Natural killer cell (primary cell): ENCODE measurements around the gene POLR3F. TPM values are rescaled to one million over a fixed set of nuclear protein-coding genes. Genes with fewer than 3 reads are reported as not detected.

Experiments
- ATAC-seq, 3 donors: fragments of 150-1000 bp in 2 of 3; fragments of 200-7000 bp in 1 of 3; cut with Tn5 transposase; 1 replicate in 1 of 3; 2 replicates in 2 of 3; pipeline ENCODE4 v1.10.0; 2021; ENCODE audit warnings: mild to moderate bottlenecking in 2 of 3, moderate library complexity in 2 of 3
- DNase-seq, 2 donors: peaks; one replicate each; pipeline versions ENCODE4 v3.0.0 to v3.0.0-alpha.2; 2013 to 2021; ENCODE audit warnings: mixed read lengths in 1 of 2
- H3K27ac ChIP-seq: one replicate; pipeline ENCODE4 v1.5.1; 2013; ENCODE audit warnings: mild to moderate bottlenecking, low read length
- H3K27me3 ChIP-seq: one replicate; pipeline ENCODE4 v1.6.1; 2013; ENCODE audit warnings: low read length; ENCODE audit not compliant: control insufficient read depth, insufficient read depth
- H3K36me3 ChIP-seq: one replicate; pipeline ENCODE4 v1.6.1; 2013; ENCODE audit warnings: low read length; ENCODE audit not compliant: control insufficient read depth, insufficient read depth
- H3K4me1 ChIP-seq: one replicate; pipeline ENCODE4 v1.6.1; 2013; ENCODE audit warnings: low read length; ENCODE audit not compliant: control insufficient read depth, insufficient read depth
- H3K4me3 ChIP-seq: one replicate; pipeline ENCODE4 v1.5.1; 2013; ENCODE audit warnings: low read length
- H3K9me3 ChIP-seq: one replicate; pipeline ENCODE4 v1.6.1; 2013; ENCODE audit warnings: low read length; ENCODE audit not compliant: control insufficient read depth, insufficient read depth
- H3K27ac Mint-ChIP-seq, 2 donors: one replicate each; pipeline ENCODE4 v1.8.0; 2022; ENCODE audit warnings: mild to moderate bottlenecking in 2 of 2, mixed read lengths in 2 of 2, moderate library complexity in 1 of 2
- H3K27me3 Mint-ChIP-seq, 2 donors: one replicate each; pipeline ENCODE4 v1.8.0; 2022; ENCODE audit warnings: low read depth in 2 of 2, mixed read lengths in 2 of 2
- H3K36me3 Mint-ChIP-seq: one replicate; pipeline ENCODE4 v1.8.0; 2022; ENCODE audit warnings: mixed read lengths
- H3K4me1 Mint-ChIP-seq, 2 donors: one replicate each; pipeline ENCODE4 v1.8.0; 2022; ENCODE audit warnings: mixed read lengths in 2 of 2
- H3K4me3 Mint-ChIP-seq: one replicate; pipeline ENCODE4 v1.8.0; 2022; ENCODE audit warnings: mild to moderate bottlenecking, moderate library complexity, mixed read lengths
- H3K9me3 Mint-ChIP-seq, 2 donors: one replicate each; pipeline ENCODE4 v1.8.0; 2022; ENCODE audit warnings: mixed read lengths in 2 of 2
- CTCF ChIP-seq: fragments of 200-600 bp; IDR thresholded peaks from one replicate; pipeline ENCODE4 v1.8.0; 2022; ENCODE audit warnings: antibody characterized with exemption
- WGBS: methylation state at CpG from one replicate; pipeline ENCODE4 v1.1.7; 2013; ENCODE audit warnings: missing lambda C conversion rate; ENCODE audit not compliant: insufficient coverage; 5-methylcytosine and 5-hydroxymethylcytosine counted together
- intact Hi-C: fragments of 100-400 bp; cut with micrococcal nuclease; formaldehyde crosslinking; loops from one replicate; pipeline ENCODE4 v1.14.2; 2022
- total RNA-seq, 4 donors: library from RNA; stranded (reverse); fragments of 120-200 nt in 1 of 4; gene quantifications; one replicate each; pipeline versions ENCODE4 v1.2.3 to v1.2.4, GENCODE V29; 2013 to 2022

POLR3F gene
- total RNA-seq, 3 donors from 2014 or later (not counting 1 experiment from before 2014, with no cell fraction given) = 8.5 to 10.6 (median 8.8) TPM

GRCh38 chr20:18506744-18507143 lies 39.6 kb downstream of the POLR3F start:
- peak overlapping the region; percentile 99 for H3K27ac ChIP-seq
- no peaks in the 10 kb centered on the region for H3K36me3 Mint-ChIP-seq
- DNase-seq = no peak
- no peak for TF ChIP-seq CTCF
- 83% methylated on average over 6 of the region's 8 CpGs for WGBS
- H3K27me3 ChIP-seq = peaks cover 3% of the 10 kb centered on the region
- H3K9me3 ChIP-seq = no peaks in the 10 kb centered on the region
- no peaks in the 10 kb centered on the region for H3K9me3 Mint-ChIP-seq
- ATAC-seq = no peak
- H3K36me3 ChIP-seq = peaks cover 12% of the 10 kb centered on the region
- intact Hi-C loops = loop anchor here (1.0 to 10.0 kb wide), 8 partner anchors 39 to 1711 kb away; partner anchors contain the start of genes DTD1, DZANK1, KAT14 and MGME1
- peaks cover 14 to 19% of the 10 kb centered on the region in 2 donors for H3K27me3 Mint-ChIP-seq
- peak overlapping the region; percentile 100 for H3K27ac Mint-ChIP-seq
- H3K4me1 ChIP-seq = peaks cover 18% of the 10 kb centered on the region
- H3K4me1 Mint-ChIP-seq = peaks cover 38 to 42% of the 10 kb centered on the region in 2 donors
- H3K4me3 ChIP-seq = peak overlapping the region; percentile 77
- H3K4me3 Mint-ChIP-seq = peak overlapping the region; percentile 100

- no peaks in the 10 kb centered on the region for H3K9me3 Mint-ChIP-seq
- Histone ChIP-seq H3K4me3 (peak within 1 kb of the TSS; percentile 77), H3K4me1 (peaks cover 18% of the 10 kb centered on the region), H3K36me3 (peaks cover 19% of the 10 kb centered on the region), H3K9me3 (no peaks in the 10 kb centered on the region), H3K27me3 (peaks cover 3% of the 10 kb centered on the region), H3K27ac (peak within 1 kb of the TSS; percentile 99)
- H3K36me3 Mint-ChIP-seq = no peaks in the 10 kb centered on the region
- ATAC-seq (peak; percentile 84 to 94 (median 86)), DNase-seq (peak; percentile 99)
- TF ChIP-seq CTCF = no peak
- peaks cover 6 to 12% of the 10 kb centered on the region in 2 donors for H3K27me3 Mint-ChIP-seq
- H3K4me3 Mint-ChIP-seq = peak within 1 kb of the TSS; percentile 100
- peak within 1 kb of the TSS; percentile 100 for H3K27ac Mint-ChIP-seq
- WGBS = under 1% methylated on average over 69 of the region's 69 CpGs
- intact Hi-C loops = loop anchor here (1.0 to 10.0 kb wide), 8 partner anchors 40 to 1710 kb away; partner anchors contain the start of genes DTD1, DZANK1, KAT14 and MGME1
- peaks cover 38 to 44% of the 10 kb centered on the region in 2 donors for H3K4me1 Mint-ChIP-seq
These were observed 40.3 kb downstream of the POLR3F start, which contains the start of gene SEC23B for GRCh38 chr20:18507218-18508191. Gene SEC23B (plus strand): TSS chr20:18507940. CDS start chr20:18510836, 2,896 bp downstream.

GRCh38 chr20:18511571-18511970 lies 44.4 kb downstream of the POLR3F start:
- H3K9me3 ChIP-seq = no peaks in the 10 kb centered on the region
- H3K4me3 ChIP-seq = no peak overlapping the region
- peaks cover 32% of the 10 kb centered on the region for H3K36me3 ChIP-seq
- no CpG with 5 or more reads among the region's 1 CpG for WGBS
- no peak for TF ChIP-seq CTCF
- Mint-ChIP-seq H3K9me3 (no peaks in the 10 kb centered on the region), H3K4me3 (no peak overlapping the region), H3K27me3 (no peaks in the 10 kb centered on the region), H3K4me1 (peaks cover 55 to 64% of the 10 kb centered on the region in 2 donors), H3K36me3 (no peaks in the 10 kb centered on the region), H3K27ac (peak overlapping the region; percentile 40 to 65)
- DNase-seq = no peak
- no peak for ATAC-seq
- no peaks in the 10 kb centered on the region for H3K27me3 ChIP-seq
- no peak overlapping the region for H3K27ac ChIP-seq
- intact Hi-C loops = no loop called here
- H3K4me1 ChIP-seq = peaks cover 18% of the 10 kb centered on the region
